NCI-H82 treated with DMSO at 0.1 percent for 48 hours (cell line): ENCODE results near the gene PLXND1.

Experiments
- DNase-seq: peaks from one replicate; lab custom pipeline; 2025; ENCODE audit not compliant: unreplicated experiment; lab: John Stamatoyannopoulos, UW

The PLXND1 gene

DNA sequence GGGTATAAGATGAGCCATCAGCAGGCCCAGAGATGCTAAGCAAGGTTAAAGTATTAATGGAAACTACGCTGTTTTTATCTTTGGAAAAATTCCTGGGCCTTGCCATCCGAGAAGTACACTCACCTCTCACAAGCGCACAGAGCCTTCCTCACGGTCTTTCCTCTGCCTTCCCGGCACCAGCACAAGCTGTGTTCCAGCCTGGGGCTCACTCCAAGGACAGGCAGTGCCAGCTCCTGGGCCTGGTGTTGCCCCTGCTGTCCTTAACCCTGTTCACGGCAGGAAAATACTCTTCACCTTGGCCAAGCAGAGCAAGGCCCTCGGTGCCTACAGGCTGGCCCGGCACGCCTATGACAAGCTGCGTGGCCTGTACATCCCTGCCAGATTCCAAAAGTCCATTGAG lies 92.4 kb downstream of the PLXND1 start:
- DNase-seq, result no peak

- DNase-seq, result no peak
These were observed 92.8 kb downstream of the PLXND1 start for GRCh38 chr3:129513705-129514104.

- DNase-seq, result no peak
These were observed 93.9 kb downstream of the PLXND1 start for GRCh38 chr3:129512595-129512994.

DNA sequence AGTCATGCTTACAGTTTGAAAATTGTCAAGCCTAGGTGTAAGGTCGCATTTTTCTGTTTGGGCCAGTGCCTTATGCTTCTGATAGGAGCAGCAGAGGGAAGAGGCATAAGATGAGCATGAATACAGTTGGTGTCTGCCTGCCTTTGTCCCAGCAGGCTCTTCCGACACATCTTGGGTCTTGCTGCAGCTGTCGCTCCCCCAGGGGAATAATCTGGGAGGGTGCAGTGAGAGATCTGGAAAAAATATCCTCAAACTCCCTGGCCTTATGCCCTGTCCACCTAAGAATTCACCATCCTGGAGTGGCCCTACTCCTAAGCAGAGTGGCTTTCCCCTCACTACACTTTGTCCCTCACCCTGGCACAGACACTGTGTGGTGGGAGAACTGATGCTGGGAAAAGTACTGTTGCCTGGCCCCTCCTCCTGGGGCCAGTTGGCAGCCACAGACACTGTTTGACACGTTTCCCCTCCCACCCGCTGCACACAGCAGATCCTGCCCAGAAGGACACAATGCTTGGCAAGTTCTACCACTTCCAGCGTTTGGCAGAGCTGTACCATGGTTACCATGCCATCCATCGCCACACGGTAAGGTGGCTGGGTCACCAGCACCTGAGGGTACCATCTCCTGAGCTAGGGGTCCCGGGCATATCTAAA lies 99.2 kb downstream of the PLXND1 start:
- DNase-seq, result no peak

- no peak for DNase-seq
These were observed 100.2 kb downstream of the PLXND1 start for GRCh38 chr3:129506231-129506742.

DNA sequence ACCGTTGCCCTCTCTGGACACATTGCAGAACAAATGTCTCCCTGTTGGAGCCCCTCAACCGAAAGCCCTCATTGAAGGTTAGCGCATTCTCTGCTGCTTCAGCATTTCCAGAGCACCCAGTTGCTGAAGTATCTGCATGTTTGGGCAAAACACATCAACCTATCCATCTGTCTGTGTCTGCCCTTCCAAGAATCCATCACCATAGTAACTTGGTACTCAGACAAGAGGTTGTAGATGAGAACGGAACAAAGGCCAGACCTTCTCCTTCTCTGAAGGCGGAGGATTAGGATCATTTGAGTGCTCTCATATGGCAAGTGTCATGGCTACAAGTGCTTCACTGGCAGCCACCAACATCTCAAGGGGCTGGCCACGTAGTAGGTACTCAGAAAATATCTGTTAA lies 101.1 kb downstream of the PLXND1 start:
- DNase-seq, result no peak
